NOMO-1 (cell line): ENCODE data around the gene TBC1D13.

Experiments used
- DNase-seq, 2 experiments: peaks; one replicate each; lab custom pipeline; 2025; ENCODE audit not compliant: unreplicated experiment in 2 of 2; lab: John Stamatoyannopoulos, UW

TBC1D13 gene

DNA sequence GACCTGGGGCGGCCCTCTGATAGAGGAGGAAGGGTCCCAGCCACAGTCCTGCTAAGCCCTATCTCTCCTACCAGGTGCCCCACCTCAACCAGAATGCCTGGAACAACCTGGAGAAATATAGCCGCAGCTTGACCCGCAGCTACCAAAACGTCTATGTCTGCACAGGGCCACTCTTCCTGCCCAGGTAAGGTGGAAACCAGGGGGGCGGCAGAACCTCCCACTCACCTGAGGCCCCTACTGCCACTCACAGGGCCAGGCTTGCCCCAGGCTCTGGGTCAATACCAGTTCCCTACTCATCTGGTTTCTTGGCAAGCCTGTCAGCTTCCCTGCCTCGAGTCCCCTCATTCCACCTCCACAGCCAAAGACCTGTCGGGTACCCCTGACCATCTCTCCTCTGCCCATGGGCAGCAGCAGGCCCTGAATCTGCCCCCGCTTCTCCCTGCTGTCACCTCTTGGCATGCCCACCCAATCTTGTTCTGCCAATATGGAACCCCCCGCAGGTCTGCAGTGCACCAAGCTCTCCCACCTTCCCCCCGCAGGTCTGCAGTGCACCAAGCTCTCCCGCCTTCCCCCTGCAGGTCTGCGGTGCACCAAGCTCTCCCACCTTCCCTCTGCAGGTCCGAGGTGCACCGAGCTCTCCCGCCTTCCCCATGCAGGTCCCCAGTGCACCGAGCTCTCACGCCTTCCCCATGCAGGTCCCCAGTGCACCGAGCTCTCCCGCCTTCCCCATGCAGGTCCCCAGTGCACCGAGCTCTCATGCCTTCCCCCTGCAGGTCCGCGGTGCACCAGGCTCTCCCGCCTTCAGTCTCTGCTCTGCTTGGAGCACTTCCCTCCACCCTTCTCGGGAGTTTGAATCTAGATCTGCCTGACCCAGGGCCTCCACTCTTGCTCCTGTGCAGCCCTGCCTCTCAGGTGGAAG is 33.9 kb downstream of the TBC1D13 start:
- no peak for DNase-seq

DNA sequence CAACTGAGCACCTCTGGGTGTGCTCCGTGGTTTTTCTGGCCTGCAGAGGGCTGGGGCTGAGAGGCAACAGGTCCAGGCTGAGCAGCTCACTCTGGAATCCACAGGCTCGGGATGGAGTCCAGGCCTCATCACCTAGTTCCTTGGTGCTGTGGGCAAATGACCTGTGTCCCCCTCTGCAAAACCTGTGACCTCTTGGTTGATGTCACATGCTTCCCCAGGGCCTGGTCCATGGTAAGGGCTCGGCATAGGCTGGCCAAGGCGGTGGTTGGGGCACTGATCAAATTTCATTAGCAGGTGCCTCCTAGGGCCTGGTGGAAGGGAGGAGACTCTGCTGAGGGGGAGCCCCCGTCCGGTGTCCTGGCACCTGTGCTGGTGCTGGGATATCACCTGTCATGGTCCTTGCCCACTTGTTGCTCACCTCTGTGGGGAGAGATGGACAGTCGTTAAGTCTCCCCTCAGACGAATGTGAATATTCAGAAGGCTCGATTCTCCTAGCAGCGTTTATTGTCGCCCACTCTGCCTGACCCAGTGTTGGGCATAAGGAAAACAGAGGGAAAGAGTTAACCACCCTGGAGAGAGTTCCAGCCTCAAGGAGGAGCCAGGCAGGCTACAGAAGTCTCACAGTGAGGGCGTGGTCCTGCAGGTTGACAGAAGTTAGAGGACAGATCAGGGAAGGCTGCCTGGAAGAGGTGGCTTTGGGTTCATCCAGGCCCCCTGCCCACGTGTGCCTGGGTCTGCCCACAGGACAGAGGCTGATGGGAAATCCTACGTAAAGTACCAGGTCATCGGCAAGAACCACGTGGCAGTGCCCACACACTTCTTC is 34.7 kb downstream of the TBC1D13 start:
- DNase-seq: no peak

DNA sequence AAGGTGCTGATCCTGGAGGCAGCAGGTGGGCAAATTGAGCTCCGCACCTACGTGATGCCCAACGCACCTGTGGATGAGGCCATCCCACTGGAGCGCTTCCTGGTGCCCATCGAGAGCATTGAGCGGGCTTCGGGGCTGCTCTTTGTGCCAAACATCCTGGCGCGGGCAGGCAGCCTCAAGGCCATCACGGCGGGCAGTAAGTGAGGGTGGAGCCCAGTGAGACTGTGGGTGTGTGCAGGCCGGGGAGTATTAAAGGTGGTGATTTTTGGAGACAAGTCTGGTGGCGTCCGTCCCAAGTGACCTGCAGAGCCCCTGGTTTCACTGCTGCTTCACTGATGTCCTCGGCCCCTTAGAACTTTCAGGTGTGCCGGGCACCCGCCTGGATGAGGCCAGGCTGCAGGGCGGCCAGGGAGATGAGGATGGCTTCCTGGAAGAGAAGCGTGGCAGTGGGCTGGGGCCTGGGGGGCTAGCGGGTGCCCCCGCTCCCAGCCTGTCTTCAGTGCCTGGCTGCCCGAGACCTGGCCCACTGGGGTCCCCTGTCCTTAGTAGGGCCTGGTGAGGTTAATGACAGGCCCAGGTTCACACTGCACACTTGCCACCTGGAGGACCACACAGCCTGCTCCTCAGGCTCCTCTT is 35.5 kb downstream of the TBC1D13 start:
- DNase-seq: no peak

DNA sequence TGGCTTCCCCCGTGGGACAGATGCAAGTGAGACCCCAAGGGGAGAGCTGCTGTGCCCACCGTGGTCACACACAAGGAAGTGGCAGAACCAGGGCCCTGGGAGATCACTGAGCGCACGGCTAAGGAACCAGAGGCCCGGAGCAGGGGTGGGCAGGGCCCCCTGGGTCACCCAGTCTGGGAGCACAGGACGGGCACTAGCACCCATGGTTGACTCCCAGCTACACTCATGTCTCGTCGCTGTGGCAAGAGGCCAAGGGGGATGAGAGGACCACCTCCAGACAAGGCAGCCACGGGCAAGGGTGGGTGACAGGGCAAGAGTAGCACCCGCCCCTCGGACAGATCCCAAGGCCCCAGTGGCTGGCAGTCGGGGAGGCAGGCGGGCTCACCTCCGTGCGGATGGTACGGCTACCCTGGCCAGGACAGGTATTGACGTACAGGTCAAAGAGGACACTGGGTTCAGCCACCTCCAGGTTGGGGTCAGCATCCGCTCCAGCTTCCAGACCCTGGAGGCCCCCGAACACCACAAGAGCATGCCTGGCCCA is 36.4 kb downstream of the TBC1D13 start:
- no peak for DNase-seq

DNA sequence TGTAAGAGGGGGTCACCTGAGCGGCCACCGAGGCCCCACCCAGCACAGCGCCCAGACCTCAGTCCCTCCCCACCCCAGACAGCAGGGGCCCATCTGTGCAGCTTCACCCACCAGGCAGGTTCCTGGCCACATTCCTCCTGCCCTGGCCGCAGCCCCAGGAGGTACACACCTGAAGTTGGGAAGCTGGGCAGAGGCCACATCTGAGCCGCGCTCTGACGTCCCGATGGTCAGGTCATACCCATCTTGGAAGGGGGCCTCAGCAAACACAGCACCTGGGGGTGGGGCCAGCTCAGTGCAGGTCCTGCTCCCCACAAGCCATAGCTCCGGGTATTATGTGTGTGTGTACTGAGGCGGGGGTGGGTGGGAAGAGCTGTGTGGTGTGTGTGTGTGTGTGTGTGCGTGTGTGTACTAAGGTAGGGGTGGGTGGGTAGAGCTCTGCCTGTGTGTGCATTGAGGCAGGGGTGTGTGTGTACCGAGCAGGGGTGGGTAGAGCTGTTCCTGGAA is 36.9 kb downstream of the TBC1D13 start:
- no peak for DNase-seq

DNA sequence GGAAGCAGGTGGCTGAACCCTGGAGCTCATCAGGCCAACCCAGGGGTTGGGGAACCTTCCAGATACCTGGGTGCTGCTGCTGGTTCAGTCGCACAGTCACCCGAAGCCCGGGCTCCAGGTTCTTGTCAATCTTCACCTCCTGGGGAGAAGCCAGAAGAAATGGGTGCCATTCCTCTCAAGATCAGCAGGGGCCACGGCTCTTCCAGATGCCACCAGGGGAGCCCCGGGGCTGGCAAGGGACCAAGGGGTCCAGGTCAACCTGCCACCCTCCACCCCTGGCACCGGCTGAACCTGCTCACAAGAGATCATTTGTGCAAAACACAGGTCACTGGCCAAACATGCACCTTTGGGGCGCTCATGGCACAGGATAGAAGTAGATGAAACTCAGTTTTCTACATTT is 37.9 kb downstream of the TBC1D13 start:
- no peak for DNase-seq

DNA sequence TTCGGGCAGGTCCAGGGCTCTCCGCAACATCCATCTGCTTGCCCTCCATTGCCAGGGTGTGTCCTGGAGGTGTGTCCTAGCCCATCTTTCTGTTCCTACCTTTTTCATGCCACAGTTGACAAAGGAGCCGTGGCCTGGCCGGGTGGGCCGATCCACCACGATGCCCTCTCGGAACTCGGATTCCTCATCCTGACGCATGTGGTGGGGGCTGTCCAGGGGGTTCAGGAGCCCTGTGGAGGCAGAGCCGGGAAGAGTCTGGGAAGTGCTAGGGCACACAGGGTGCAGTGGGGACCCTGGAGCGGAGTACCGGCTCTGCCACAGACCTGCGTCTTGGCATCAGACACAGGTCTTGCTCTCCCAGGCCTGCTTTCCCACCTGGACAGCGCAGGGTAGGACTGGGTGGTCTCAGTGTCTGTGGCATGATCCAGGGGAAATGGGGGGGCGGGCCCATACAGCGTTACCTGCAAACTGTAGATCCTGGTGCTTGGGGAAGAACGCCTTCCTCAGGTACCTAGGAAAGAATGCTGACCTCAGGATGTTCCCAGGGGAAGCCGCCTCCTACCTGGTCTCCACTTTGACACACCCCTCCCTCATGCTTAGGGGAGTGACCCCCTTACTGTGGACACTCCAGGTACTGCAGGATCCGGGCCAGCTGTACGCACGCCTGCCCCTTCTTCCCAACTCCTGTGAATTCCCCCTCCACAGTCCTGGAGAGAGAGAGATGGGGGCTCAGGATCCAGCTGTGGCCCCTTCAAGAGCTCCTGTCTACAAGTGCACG is 39.1 kb downstream of the TBC1D13 start:
- DNase-seq: no peak

DNA sequence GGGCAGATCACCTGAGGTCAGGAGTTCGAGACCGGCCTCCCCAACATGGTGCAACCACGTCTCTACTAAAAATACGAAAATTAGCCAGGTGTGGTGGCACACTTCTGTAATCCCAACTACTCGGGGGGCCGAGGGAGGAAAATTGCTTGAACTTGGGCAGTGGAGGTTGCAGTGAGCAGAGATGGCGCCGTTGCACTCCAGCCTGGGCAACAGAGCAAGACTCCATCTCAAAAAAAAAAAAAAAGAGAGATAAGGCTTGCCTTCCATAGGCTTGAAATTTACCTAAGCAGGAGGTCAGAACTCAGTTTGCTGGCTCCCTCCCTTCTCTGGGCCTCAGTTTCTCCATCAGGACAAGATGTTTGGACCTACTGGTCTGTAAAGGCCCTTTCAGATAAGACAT is 41.2 kb downstream of the TBC1D13 start:
- DNase-seq: no peak

DNA sequence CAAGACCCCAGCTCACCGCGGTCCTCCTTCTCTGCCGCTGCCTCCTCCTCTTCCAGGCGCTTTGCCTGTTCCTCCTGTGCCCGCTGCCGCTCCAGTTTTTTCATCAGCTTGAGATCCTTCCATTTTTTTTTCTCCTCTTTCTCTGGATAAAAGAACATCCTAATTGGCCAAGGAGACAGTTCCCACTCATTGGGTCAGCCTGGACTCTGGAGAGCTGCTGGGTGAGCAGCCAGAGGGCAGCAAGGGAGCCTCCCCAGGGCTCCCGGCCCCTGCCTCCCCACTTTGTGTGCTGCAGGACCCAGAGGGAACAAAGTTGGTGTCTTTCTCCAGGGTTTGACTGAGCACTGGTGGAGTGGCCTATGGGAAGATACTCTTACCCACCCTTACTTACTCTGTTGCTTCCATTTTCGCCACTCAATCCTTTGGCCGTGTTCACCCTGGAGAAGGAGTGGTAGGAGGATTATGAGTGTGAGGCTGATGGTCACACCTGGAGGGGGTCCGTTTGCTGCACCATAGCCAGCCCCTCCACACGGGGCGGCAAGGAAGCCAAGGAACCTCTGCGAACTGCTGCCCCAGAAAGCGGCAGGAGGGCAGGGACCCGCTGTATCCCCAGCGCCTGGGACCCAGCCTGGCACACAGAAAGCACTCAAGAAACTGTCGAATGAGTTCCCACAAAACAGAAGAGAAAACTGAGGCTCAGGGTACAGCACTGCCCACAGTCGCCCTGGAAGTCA is 41.8 kb downstream of the TBC1D13 start:
- DNase-seq: no peak

DNA sequence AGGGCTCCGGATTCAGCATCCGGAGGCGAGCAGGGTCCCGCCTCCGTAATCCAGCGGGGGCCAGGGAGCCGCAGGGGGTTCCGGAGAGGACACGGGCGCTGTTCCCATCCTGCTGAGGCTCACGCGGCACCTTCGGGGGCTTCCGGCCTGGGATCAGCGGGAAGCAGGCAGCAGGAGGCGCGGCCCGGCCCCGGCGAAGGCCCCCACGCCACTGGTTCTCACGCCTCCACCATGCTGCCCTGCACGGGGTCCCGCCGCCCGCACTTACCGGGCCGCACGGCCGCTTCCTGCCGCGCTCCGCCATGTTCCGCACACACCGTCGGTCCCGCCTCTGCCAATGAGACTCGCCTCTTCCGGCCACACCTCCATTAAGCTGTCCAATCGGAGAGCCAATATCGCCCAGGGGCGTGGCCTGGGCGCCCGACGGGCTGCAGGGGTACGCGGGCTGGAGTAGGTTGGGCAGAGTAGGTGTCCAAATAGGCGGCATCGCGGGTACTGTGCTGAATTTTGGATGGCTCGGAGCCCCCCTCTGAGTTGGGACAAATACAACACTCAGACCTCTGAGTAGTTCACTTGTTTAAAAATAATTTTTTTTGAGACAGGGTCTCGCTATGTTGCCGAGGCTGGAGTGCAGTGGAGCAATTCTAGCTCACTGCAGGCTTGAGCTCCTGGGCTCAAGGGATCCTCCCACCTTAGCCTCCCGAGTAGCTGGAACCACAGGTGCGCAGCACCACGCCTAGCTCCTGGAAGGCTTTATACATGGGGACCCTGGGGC is 42.6 kb downstream of the TBC1D13 start, which contains the start of gene SPOUT1:
Gene SPOUT1, minus strand, starts transcription at position 318 of the 775 bp plus-strand sequence. Its CDS starts 14 bp downstream, at position 304.
- peak; percentile 93 to 99 for DNase-seq

DNA sequence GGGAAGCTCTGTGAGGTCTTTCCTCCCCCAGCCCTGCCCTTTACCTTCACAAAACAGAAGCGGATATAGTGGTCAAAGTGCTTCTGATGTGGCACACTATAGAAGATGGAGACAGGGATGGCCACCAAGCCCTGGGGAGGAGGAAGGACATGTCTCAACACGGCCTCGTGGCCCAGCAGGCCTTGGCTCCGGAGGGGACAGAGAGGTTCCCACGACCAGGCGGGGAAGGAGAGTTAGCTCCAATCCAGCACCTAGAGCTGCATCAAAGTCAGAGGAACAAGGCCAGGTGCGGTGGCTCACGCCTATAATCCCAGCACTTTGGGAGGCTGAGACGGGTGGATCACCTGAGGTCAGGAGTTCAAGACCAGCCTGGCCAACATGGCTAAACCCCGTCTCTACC is 46.6 kb downstream of the TBC1D13 start:
- no peak for DNase-seq

DNA sequence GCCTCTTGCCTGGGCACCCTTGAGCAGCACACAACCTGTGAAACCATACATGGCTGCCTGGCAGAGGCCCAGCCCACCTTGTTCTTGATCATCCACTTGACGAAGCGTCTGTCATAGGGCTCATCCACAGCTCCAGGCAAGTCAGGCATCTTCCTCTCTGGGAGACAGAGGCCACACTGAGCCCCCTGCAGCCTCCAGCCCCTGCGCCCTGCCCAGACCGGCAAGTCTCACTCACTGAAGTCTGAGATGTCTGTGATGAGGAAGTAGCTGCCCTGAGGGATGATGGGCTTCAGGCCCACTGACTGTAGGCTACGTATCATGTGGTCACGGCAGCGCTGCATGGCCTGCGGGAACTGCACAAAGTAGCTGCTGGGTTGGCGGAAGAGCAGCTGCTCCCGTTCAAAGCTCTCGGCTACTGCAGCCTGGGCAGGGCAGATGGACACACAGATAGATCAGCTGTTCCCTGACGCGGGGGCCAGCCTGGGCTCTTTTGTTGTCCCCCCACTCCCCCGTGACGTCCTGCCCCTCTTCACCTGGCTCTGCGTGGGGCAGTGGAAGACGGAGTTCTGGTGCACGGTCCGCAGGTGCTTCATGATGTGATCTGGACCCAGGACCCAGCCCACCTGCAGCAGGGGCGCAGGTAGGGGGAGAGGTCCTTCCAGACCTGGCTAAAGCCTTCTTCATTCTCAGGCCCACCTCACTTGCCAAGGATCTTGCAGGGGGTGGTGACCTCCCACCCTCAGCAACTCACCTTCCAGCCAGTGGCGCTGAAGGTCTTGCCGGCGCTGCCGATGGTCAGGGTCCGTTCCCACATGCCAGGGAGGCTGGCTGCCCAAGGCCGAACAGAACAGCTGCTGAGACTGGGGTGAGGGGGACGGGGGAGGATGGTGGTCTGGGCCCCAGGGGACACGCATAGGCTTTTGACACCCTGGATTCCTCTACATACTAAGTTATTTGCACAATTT is 48.5 kb downstream of the TBC1D13 start:
- no peak for DNase-seq

DNA sequence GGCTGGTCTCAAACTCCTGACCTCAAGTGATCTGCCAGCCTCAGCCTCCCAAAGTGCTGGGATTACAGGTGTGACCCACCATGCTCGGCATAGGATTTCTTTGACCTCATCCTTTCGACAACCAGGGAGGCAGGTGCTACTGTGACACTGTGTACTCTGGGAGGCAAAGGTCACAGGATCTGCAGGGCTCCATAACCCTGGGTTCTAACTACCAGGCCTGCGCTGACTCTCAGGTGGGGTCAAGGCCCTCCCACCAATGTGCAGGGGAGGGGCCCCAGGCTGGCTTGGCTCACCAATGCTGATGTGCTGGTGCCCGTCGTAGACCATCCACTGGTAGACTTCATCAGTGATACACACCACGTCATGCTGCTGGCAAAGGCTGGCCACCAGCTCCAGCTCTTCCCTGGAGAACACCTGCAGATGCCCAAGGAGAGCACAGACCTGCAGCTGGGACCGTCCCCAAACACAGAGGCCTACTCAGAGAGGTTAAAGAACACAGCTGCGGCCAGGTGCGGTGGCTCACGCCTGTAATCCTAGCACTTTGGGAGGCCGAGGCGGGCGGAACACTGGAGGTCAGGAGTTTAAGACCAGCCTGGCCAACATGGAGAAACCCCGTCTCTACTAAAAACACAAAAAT is 49.6 kb downstream of the TBC1D13 start:
- no peak for DNase-seq

DNA sequence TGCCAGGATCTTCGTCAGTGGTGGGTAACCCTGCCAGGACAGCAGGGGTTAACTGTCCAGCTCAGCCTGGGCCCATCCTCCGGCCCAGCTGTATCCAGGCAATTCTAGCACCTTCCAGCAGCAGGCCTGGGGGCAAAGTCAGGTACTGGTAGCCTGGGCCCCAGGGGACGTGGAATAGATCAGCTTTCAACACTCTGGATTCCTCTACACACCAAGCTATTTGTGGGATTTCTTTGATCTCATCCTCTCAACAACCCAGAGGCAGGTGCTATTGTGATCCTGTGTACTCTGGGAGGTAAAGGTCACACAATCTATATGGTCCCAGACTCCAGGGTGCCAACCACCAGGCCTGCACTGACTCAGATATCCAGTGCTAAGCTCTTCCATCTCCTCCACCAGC is 51.3 kb downstream of the TBC1D13 start:
- no peak for DNase-seq

DNA sequence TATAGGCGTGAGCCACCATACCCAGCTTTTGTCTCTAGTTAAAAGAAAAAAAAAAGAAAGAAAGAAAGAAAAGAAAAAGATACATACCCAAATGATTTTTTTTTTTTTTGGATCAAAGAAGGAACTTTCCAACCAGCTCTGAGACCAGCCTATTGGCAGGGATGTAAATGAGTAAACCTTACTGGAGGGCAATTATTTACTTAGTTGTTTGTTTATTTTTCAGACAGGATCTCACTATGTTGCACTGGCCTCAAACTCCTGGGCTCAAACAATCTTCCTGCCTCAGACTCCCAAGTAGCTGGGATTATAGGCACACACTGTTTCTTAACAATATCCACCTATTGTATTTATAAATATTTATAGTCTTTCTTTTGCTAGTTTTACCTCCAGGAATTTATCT is 53.5 kb downstream of the TBC1D13 start:
- DNase-seq: no peak

DNA sequence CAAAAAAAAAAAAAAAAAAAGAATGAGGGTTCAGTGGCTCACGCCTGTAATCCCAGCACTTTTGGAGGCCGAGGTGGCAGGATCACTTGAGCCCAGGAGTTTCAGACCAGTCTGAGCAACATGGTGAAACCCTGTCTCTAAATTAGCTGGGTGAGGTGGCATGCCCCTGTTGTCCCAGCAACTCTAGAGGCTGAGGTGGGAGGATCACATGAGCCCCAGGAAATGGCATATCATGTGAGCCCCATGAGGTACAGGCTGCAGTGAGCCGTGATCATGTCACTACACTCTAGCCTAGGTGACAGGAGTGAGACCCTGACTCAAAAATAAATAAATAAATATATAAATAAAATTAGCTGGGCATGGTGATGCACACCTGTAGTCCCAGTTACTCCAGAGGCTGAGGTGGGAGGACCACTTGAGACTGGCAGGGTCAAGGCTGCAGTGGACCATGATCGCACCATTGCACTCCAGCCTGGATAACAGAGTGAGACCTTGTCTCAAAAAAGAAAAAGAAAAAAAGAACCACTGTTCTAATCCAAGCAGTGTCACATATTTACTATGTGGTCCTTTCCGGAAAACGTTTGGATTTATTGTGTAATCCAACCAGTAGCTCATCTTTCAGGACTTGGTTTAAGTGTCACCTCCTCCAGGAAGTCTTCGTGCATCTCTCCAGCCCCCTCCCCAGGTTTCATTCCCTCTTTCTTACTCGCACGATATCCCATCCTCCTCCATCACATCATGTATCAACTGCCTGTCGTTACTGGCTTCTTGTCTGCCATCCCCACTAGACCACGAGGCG is 54.8 kb downstream of the TBC1D13 start:
- no peak for DNase-seq
